GM10266 (cell line): Measurements from ENCODE around the gene TRPT1.
A peak's percentile ranks its signal among the peaks of the same experiment; 100 is the strongest.

Source experiments
- DNase-seq: peaks from one replicate; pipeline ENCODE4 v3.0.0; 2012; ENCODE audit errors: extremely low spot score
- CTCF ChIP-seq: IDR thresholded peaks from 2 replicates; pipeline ENCODE4 v1.5.1; 2012; ENCODE audit warnings: mild to moderate bottlenecking, low read depth; ENCODE audit not compliant: control insufficient read depth, insufficient read depth; ENCODE audit errors: missing control alignments

TRPT1 gene

GRCh38 chr11:64210301-64211020 is 15.5 kb downstream of the TRPT1 start:
- DNase-seq = no peak
- TF ChIP-seq CTCF = no peak

DNA sequence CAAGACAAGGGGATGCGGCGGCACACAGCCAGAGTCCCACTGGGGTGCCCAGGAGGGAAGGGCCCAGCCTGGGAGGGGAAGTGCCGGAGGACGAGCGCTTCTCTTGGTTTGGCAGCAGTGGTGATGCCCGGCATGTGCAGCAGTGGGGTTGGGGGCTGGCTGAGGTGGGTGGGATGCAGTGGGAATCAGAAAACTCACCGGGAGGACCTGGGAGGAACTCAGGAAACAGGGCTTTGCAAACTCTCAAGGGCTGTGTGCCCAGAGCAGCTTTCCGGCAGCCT is 16.5 kb downstream of the TRPT1 start:
- no peak for TF ChIP-seq CTCF
- no peak for DNase-seq

GRCh38 chr11:64208796-64209562 is 17.0 kb downstream of the TRPT1 start:
- DNase-seq = no peak
- TF ChIP-seq CTCF = no peak

DNA sequence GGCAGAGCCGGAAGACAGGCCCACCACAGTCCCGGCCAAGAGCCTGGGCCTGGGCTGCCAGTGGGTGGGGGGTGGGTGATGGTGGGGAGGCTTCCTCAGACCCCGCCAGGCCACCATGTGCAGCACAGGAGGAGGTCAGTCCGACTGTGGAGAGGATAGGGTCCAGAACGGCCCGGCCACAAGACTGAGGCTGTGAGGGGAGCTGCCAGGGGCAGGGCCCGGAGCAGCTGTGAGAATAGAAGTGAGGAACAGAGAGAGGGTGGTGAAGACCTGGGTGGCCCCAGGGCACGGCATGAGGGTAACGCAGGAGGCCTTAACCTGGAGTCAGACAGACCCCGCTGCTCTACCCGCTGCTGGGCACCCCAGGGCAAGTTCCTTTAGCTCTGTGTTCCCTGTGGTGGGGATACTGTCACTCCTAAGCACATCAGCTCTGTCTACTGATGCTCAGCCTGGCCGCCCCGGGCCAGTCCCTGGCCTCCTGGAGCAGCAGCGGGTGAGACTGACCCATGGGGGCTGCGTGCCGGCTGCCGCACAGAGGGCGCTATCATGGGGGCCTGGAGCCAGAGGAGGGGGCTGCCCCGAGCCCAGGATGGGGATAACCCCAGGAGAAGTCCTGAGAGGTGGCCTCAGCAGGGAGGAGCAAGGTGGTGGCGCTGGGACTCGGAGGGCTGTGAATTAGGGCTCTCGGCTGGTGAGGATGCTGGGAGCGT is 17.7 kb downstream of the TRPT1 start:
- no peak for DNase-seq
- no peak for TF ChIP-seq CTCF

- DNase-seq = peak; percentile 93
Measured at GRCh38 chr11:64207256-64208085, 18.5 kb downstream of the TRPT1 start.

More at GRCh38 chr11:64207256-64208085, 18.5 kb downstream of the TRPT1 start:
- no peak for TF ChIP-seq CTCF
